Activated CD8-positive, alpha-beta memory T cell treated with anti-CD3 and anti-CD28 coated beads, Interleukin-2, amount 50 U/mL, for 1 hour (primary cell): ENCODE data around the gene DPY19L1.
"Not testable (repeated sequence)": the region's sequence is repeated elsewhere in the genome, so short reads cannot be mapped to it uniquely, and the experiment has no call there.

Source experiments
- DNase-seq: peaks from one replicate; pipeline ENCODE4 v3.0.0-alpha.2; 2020; ENCODE audit errors: extremely low read depth

The DPY19L1 gene

DNA sequence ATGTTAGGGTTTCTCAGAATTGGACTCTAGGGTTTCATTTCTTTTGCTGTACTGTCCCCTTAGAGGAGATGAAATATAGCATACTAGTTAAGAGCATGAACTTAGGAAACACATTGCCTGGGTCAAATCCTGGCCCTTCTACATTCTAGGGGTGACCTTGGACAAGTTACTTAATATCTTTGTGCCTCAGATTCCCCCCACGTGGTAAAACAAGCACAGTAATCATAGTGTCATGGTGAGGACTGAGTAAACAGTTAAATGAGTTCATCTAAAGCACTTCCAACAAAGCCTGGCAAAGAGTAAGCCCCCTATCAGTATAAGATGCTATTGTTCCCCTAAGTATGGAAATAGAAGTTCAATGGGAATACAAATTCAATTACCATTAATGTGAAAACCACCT lies 5.1 kb downstream of the DPY19L1 start:
- no peak for DNase-seq

DNA sequence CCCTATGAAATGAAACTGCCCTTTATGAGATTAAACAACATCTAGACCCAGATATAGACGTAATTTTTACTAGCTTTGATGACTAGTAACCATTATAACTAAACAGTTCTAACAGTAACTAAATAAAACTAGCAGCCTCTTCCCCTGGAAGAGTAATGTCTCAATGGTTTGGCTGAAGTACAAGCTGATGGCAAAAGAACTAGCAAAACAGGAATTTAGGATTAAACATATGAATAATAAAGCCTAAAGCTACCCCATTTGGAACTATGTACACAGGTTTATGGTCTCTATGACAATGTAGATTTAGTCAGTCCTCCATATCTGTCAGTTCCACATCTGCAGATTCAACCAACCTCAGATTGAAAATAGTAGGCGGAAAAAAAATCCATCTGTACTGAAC lies 6.4 kb downstream of the DPY19L1 start:
- DNase-seq: no peak

DNA sequence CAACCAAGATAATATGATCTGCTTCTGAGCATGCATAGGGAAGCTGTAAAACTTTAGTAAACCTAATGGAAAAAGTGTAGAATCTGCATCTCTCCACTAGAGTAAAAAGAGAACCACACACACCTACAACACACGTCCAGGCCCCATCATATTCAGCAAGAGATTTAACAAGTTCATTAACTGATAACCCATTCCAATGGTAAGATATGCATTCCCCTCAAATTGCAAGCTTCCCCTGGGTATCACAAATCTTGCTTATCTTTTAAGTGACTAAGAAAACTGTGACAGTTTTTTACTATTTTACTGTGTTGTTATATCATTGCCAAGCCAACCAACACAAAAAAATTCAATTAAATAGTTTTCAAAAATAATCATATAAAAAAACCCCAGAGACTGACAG lies 8.0 kb downstream of the DPY19L1 start:
- DNase-seq: no peak

DNA sequence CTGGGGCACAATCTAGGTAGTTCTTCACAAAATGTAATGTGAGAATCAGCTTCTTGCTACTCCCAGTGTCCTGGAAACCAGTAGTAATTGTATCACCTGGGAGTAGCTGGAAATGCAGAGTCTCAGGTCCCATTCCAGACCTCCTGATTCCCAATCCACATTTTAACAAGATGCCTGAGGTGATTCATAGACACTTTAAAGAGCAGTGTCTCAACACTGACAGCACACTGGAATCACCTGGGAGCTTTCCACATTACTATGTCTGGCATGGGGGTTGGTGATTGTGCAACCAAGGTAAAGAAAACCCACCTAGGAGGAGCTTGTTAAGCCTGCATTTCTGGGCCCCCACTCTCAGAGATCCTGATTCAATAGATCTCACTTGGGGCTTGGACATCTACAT lies 11.1 kb downstream of the DPY19L1 start:
- DNase-seq: no peak

DNA sequence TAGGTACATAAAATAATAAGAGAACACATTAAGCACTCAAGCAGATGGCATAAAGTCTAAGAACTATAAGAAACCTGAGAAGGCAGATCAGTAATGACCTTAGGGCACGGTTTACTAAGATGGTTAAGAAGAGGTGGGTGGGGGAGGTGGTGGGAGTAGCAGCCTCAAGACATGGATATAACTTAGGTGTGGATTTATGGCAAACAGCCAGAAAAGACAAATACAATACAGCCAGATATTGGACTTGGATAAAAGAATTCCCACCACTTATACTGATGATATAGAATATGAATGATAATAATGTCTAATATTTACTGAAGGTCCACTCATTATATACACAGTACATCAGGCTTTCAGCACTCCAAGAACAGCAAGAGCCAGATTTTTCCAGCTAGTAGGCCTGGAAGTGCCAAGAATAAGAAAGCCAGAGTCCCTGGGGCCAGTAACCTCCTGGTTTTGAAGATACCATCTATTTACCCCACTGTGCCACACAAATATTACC lies 11.9 kb downstream of the DPY19L1 start:
- no peak for DNase-seq

DNA sequence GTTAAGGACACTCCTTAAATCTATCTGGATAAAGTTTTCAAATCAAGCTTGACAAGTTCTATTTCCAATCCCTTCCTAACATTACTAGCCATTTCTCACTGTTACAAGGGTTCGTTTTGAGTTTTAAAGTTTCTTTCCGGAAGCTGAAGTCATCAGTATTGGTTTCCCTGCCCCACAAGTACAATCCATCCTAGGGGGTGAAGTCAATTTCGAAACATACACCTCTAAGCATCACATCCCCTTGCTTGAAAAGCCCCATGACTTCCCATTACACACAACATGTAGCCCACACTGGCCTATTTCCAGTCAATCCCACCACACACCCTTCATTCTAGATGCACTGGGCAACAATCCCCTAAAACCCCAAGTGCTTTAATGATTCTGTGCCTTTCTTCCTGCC lies 13.0 kb downstream of the DPY19L1 start:
- DNase-seq: no peak

DNA sequence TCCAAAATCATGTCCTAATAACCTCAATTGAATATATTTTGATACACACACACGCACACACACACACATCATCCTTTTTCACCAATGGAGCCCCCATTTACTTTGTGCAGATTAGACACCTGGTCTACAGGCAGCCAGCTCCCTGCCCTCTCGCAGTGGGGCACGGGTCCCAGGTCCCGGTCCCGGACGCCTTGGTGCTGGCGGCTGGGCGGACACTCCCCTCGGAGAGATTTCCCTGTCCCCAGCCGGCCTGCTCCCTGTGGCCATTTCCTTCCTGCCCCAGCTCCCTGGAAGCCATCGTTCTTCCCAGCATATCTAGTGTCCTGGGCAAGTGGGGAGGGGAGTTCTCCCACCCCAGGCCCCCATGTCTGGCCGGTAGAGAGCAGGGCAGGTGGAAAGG lies 14.6 kb downstream of the DPY19L1 start:
- DNase-seq: no peak

DNA sequence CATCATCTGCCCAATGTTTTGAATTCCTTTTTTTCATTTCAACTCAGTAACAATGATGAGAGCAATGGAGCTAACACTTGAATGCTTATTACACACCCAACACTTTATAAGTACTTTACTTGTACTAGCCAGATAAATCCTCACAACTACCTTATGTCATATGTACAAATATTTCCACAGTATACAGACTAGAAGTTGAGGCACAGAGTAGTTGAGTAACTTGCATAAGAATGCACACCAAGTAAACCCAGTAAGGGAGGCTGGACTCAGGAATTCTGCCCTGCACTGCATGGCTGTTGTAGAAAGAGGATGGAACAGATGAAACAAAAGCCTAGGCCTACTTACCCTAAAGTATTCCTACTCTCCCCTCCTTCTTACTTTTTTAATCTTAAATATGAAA lies 15.8 kb downstream of the DPY19L1 start:
- no peak for DNase-seq

DNA sequence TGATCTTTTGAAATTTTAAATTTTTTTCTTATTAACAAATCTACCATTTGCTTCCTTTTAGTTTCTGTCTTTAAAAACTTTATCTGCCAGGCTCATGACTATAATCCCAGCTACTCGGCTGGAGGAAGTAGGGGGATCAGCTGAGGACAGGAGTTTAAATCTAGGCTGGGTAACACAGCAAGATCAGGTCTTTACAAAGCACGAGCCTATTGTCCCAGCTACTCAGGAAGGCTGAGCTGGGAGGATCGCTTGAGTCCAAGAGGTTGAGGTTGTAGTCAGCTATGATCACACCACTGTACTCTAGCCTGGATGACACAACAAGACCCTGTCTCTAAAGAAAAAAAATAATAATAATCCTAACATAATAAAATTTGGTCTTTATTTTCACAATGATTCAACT lies 17.5 kb downstream of the DPY19L1 start:
- DNase-seq: no peak

DNA sequence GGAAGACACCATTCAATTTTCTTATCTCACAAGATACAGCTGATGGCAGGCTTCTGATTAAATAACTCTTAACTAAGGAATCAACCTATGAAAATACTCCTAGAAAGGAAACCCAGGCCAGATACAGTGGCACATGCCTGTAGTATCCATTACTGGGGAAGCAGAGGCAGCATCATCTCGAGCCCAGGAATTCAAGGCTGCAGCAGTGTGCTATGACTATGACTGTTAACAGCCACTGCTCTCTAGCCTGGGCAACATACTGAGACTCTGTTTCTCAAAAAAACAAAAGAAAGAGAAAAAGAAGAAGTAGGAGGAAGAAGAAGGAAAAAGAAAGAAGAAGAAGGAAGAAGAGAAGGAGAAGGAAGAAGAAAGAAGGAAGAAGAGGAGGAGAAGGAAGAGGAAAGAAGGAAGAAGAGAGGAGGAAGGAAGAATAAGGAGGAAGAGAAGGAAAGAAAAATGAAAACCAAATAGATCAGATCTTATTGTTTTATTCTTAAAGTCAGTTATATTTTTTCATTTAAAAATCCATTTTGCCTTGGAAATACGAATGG lies 18.0 kb downstream of the DPY19L1 start:
- DNase-seq: no peak

DNA sequence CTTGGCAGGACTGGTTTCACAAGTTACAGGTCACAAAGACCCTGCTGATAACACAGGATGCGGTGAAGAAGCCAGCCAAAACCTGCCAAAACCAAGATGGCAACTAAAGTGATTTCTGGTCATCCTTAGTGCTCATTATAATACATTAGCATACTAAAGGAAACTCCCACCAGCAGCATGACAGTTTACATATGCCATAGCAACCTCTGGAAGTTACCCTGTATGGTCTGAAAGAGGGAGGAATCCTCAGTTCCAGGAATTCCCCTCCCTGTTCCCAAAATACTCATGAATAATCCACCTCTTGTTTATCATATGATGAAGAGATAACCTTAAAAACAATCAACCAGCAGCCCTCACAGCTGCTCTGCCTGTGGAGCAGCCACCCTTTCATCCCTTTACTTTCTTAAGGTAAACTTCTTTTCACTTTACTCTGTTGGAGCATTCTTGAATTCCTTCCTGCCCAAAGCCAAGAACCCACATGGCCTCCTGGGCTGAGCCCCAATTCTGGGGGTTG lies 21.9 kb downstream of the DPY19L1 start:
- no peak for DNase-seq

DNA sequence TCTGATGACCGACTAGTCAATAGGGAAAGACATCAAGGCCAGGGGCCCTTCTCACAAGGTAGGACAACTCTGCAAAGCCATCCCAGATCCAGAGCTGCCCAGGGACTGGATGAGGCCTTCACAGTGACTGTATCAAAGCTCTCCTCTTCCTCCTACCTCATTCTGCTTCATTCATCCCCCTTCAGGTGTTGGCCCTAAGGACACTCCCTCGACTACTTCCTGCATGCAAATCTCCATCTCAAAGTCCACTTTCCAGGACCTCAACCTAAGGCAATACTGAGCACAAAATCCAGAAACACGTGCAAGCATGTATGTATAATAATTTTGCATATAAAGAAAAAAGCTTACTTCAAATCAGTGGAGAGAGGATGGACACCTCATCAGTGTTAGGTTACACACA lies 25.1 kb downstream of the DPY19L1 start:
- no peak for DNase-seq

DNA sequence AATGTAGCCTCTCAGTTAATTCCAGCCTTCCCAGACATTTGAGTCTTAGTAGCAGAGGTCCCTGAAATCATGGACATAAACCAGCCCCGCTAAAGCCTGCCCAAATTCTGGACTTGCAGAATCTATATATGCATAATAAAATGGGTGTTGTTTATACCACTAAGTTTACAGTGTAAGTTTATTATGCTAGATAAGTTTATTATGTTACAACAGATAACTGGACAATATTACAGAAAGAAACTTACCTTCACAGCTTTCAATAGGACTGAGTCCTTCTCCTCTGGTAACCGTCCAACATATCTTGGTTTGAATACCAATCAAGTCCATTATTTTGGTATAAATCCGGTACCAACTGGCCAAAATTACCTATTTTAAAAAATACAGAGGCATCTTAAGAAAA lies 26.2 kb downstream of the DPY19L1 start:
- no peak for DNase-seq

DNA sequence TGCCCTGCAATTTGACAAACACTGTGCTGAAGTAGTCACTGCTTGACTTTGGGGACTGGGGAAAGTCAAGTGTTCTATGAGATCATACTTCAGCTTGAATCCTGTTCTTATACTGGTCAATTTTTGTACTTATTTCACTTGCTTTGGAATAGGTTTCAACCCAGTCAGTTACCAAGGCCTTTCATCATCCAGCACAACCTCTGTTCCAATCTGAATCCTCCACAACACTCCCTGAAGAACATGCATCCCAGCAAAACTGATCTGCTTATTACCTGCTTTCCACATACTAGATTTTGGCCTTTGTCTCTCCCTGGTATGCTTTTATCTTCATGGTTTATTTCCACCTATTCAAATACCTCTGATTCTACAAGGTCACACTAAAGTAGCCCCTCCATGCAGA lies 29.5 kb downstream of the DPY19L1 start:
- no peak for DNase-seq

DNA sequence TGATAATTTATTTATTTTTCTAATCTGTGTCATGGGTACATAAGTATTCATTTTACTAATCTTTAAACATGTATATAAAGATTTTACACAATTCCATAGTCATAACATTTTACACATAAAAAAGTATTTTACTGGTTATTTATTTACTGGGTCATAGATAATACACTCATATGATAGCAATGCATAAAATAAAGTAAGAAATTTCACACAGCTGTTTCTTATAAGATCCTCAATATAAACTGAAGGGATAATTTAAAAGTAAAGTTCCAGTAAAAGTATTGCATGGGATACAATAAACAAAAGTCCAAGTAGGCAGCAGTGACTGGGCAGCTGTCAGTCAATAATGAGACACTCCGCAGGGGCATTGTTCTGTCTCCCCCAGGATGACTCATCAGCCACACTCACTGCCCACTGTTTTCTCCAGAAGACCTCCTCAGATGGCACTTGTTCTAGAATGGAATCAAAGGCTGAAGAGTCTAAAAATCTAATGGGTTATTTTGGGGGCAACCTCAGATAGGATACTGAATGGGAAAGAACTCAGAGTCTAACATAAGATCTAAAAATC lies 32.7 kb downstream of the DPY19L1 start:
- DNase-seq: no peak

DNA sequence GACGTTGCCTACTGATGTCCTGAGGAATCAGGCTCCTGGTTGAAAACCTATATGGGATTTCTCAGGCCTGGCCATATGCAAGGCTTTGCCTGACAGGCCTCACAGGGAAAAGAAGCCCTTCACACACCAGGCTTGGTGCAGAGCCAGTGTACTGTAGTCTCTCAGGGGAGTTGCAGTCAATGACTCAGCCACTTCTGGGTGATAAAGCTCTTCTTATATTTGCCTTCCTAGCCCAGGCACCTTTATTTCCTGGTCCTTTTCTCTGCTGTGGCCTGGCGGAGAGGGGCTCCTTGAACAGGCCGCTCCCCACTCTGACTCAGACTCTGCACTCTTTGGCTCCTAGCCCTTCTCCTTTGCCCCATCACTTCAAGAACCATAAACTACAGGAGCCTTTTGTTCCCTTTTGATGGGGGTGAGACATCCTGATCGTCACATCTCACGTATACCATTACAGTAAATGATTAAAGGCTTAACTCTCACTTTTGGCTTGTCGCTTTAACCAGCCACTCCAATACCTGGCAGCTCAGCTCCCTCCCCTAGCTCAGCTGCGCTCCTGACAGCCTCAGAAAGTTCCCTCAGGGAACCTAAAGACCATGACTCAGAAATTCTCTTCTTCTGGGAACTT lies 33.5 kb downstream of the DPY19L1 start:
- DNase-seq: no peak

DNA sequence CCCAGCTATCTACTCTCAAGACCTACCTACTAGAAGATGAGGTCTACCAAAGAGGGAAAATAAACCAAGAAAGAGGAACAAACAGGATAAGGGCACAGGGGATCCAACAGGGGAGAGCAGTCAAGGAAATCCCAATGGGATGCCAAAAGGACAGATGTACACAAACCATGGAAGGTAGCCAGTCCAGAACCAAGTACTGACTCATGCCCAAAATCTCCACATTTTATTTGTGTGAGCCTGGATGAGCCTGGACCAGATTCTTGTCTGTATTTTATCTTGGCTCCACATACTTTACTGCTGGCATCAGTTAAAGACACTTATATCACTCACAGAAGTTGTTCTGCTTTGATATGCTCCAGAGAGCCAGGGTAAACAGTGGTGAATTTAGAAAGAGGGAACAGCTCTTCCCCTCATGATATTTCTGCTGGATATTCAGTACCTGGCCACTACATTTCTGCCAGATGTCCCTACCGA lies 34.1 kb downstream of the DPY19L1 start:
- not testable (repeated sequence) for DNase-seq

DNA sequence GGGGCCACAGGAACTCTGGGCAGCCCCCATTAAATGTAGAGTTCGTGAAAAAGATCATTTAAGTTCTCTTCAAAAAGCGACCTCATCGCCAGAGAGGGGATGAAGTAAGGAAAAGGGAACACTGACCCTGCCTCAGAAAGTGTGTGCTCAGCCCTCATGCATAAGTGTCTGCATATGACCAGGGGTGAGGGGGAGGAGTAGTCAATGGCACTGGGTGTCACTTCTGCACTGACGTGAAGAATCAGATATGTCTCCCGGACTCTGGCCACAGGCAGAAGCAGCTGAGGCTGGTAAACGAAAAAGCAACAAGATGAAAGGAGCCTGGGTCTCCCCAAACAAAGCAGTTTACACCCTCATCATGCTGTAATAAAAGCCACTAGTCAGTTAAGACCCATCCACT lies 39.0 kb downstream of the DPY19L1 start:
- not testable (repeated sequence) for DNase-seq

DNA sequence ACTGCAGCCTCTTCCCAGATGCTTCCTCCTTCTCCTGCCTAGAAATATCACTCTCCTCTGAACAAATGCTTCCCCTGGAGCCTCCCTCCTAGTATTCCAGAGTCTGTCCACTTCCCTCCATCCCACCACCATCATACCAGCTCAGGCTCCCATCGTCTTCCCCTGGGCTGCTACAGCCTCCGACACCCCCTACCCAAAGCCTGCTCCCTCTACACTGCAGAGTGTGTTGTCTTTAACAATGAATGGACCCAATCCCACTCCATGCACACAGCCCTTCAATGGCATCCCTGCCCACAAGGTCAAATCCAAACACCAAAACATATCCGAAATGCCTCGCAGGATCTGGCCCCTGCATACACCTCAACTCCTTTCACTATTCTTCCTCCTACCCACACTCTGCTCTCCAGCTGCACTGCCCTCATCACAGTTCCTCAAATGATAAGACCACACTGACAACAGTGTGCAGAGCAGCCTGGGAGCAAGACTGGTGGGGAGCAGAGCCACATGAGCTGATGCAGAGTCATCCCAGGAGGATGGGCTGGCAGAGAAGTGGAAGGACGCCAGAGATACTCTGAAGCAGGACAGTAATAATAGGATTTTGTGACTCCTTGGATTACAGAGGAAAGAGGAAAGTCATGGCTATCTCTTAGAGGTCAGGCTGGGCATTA lies 40.7 kb downstream of the DPY19L1 start:
- DNase-seq: not testable (repeated sequence)

DNA sequence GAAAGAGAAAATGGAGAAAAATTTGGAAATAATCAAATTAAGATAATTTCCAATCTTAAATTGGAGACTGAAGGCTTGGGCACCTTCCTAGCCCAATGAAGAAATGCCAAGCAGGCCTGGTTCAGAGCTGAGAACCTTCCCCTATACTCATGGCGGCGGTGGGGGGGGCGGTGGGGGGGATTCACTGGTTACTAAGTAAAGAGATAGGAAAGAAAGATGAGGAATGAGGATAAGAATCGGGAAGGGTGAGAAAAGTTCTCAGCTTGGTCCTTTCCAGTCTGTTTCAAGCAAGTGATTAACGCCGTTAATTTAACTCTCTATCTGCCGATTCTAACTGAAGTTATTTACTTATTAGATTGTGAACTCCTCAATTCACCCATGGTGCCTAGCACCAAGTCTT lies 41.5 kb downstream of the DPY19L1 start:
- no peak for DNase-seq

DNA sequence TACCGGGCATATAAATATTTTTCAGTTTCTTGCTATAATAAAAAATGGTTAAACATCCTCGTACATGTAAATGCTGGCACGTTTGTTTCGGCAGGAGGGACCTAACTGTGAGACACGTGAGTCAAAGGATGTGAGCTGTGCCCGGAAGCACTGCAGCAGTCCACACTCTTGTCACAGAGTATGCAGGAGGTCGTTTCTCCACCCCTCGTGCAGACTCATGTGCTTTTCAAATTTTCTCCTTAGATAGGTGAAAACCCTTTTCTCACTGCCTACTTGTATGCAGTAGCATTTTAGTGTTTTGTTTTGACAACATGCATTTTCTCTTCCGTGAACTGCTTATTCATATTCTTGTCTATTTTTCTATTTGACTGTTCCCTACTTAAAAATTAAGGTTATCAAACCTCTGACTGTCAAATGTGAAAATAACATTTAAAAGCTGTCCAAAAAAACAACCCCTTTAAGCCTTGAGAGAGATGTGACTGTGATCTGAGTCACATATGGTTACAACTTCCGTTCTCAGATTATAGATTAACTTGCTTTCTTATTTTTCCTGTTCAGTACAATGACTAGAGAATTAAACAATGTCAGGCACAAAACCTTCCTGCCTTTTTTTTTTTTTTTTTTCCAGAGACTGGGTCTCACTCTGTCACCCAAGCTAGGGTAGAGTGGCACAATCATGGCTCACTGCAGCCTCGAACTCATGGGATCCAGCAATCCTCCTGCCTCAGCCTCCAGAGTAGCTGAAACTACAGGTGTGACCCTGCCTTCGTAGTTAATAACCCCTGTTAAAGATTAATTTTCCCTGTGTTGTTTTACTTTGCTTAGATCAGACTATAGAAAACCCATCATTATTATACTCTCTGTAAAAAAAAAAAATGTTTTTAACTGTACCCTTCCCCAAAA lies 45.1 kb downstream of the DPY19L1 start:
- DNase-seq: no peak
